ENCODE data around the gene DEDD. TPM values are rescaled to one million over a fixed set of nuclear protein-coding genes. Genes with fewer than 3 reads are reported as not detected.

DEDD gene
- total RNA-seq, 2 experiments from 2014 or later = 35.5 to 36.6 TPM

DNA sequence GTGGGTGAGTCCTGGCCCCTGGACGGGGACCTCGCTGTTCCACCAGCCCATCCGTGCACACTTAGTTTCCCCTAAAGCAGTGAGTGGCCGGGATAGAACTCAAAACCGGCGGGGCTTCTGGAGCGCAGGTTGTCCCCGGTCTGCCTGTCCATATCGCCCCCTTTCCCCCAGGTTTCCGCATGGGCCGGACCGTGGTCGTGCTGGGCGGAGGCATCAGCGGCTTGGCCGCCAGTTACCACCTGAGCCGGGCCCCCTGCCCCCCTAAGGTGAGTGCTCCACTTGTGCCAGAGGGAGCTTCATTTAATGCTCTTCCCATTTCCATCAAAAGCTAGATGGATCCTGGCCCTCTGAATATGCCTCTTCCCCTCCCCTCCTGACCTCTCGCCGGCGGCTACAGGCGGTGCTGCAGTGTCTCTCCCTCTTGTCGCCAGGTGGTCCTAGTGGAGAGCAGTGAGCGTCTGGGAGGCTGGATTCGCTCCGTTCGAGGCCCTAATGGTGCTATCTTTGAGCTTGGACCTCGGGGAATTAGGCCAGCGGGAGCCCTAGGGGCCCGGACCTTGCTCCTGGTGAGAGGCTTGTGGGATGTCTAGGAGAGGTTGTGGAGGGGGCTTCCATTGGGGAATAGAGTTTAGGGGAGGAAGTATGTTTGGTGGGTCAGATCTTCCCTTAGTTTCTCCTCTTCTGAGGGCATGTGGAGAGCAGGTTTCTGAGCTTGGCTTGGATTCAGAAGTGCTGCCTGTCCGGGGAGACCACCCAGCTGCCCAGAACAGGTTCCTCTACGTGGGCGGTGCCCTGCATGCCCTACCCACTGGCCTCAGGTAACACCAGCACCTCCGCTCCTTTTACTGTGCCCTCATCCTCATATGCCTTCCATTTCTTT is 34.4 kb upstream of the DEDD start:
- TF ChIP-seq, protein P1, sequence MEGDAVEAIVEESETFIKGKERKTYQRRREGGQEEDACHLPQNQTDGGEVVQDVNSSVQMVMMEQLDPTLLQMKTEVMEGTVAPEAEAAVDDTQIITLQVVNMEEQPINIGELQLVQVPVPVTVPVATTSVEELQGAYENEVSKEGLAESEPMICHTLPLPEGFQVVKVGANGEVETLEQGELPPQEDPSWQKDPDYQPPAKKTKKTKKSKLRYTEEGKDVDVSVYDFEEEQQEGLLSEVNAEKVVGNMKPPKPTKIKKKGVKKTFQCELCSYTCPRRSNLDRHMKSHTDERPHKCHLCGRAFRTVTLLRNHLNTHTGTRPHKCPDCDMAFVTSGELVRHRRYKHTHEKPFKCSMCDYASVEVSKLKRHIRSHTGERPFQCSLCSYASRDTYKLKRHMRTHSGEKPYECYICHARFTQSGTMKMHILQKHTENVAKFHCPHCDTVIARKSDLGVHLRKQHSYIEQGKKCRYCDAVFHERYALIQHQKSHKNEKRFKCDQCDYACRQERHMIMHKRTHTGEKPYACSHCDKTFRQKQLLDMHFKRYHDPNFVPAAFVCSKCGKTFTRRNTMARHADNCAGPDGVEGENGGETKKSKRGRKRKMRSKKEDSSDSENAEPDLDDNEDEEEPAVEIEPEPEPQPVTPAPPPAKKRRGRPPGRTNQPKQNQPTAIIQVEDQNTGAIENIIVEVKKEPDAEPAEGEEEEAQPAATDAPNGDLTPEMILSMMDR (IDR thresholded peaks at IDR 0.05) = no peak
- Mint-ChIP-seq H3K4me1 (ENCODE audit: low read depth) (peaks cover 59% of the 10 kb centered on the region), H3K36me3 (ENCODE audit: low read depth) (peaks cover 70% of the 10 kb centered on the region), H3K27ac (peak overlapping the region; percentile 98), H3K4me3 (peak overlapping the region; percentile 93), H3K9me3 (no peaks in the 10 kb centered on the region), H3K27me3 (no peaks in the 10 kb centered on the region)
- DNase-seq = no peak
- Histone ChIP-seq H3K9me3 (ENCODE audit: control insufficient read depth in 1 of 2, insufficient read depth in 1 of 2, low read length in 2 of 2) (no peaks in the 10 kb centered on the region), H3K27me3 (ENCODE audit: control insufficient read depth in 1 of 2, insufficient read depth in 2 of 2, low read length in 2 of 2) (no peaks in the 10 kb centered on the region), H3K36me3 (ENCODE audit: insufficient read depth, low read length) (peaks cover 58% of the 10 kb centered on the region), H3K27ac (ENCODE audit: low read depth in 1 of 2, low read length in 2 of 2) (peak overlapping the region; percentile 69 to 86), H3K4me1 (ENCODE audit: insufficient read depth, low read length) (peaks cover 34% of the 10 kb centered on the region), H3K4me3 (ENCODE audit: low read length) (peak overlapping the region; percentile 95)
- intact Hi-C loops (cut with DNase I, micrococcal nuclease) = loop anchor here (2.0 to 5.0 kb wide), 2 partner anchors 18 to 35 kb away; partner anchors contain the start of gene DEDD (in 2 of the 2)
- CTCF ChIA-PET = interaction anchor here (0.6 to 4.3 kb wide), 16 partner anchors 10 to 201 kb away, joined by 3 to 28 read pairs (median 8); partner anchors contain the start of genes APOA2, B4GALT3, CFAP126 and DEDD
- POLR2A ChIA-PET = interaction anchor here (1.0 to 3.6 kb wide), 19 partner anchors 9 to 215 kb away, joined by 3 to 58 read pairs (median 14); partner anchors contain the start of genes ARHGAP30, B4GALT3, DEDD and NDUFS2
- no peak for ATAC-seq (ENCODE audit: poor library complexity)

DNA sequence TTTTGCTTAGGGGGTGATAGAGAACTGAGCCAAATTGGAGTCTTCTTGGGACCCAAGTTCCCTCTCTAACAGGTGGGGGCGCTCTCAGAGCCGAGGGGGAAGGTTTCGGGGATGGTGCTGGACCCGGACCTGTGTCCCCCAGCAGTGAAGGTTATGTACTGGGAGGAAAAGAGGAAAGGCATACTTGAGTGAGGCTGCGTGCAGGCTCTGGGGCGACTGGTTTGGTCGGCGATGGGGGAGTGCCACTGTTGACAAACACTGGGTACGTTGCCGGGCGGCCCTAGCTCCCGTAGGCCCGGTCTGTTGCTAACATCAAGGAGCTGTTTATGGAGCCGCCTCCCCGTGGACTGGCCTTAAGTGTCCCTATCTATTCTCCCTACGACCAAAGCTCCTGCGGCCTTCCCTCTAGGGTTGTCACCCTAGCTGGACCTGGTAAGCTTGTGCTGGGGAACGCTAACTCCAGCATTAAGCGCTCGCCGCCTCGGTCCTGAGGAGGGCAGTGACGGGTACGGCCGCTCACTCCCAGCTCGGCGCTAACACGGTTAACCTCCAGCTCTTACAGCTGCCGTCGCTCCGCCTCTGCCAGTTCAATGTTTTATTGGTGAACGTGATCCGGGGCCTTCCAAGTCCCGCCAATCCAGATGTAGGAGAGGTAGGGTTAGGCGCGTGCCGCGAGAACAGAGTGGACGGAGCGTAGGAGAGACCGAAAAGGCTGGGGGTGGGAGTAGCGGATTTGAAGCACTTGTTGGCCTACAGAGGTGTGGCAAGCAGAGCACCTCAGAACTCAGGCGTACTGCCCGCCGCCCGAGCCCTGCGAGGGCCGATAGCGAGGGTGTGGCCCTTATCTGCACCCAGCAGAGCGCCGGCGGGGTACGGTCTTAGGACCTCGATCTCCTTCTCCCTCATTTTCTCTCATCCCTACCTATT is 33.5 kb upstream of the DEDD start, which contains the start of gene PPOX:
Gene PPOX (plus strand): TSS at position 685 of the 927 bp plus-strand sequence. CDS start 422 bp downstream, outside the sequence.
- peaks cover 70% of the 10 kb centered on the region for H3K36me3 Mint-ChIP-seq (ENCODE audit: low read depth)
- peaks cover 43% of the 10 kb centered on the region for H3K4me1 ChIP-seq (ENCODE audit: insufficient read depth, low read length)
- no peaks in the 10 kb centered on the region for H3K9me3 ChIP-seq (ENCODE audit: control insufficient read depth in 1 of 2, insufficient read depth in 1 of 2, low read length in 2 of 2)
- H3K4me1 Mint-ChIP-seq (ENCODE audit: low read depth) = peaks cover 66% of the 10 kb centered on the region
- DNase-seq = peak; percentile 85 to 97 (median 88)
- peak within 1 kb of the TSS; percentile 98 for H3K27ac Mint-ChIP-seq
- H3K4me3 Mint-ChIP-seq = peak within 1 kb of the TSS; percentile 93
- peak; percentile 90 for ATAC-seq (ENCODE audit: poor library complexity)
- H3K9me3 Mint-ChIP-seq = no peaks in the 10 kb centered on the region
- peaks cover 52% of the 10 kb centered on the region for H3K36me3 ChIP-seq (ENCODE audit: insufficient read depth, low read length)
- no peaks in the 10 kb centered on the region for H3K27me3 Mint-ChIP-seq
- peak within 1 kb of the TSS; percentile 95 for H3K4me3 ChIP-seq (ENCODE audit: low read length)
- POLR2A ChIA-PET = interaction anchor here (0.6 to 3.6 kb wide), 24 partner anchors 8 to 233 kb away, joined by 3 to 58 read pairs (median 8); partner anchors contain the start of genes ARHGAP30, B4GALT3, DEDD and F11R
- CTCF ChIA-PET = interaction anchor here (0.6 to 4.3 kb wide), 25 partner anchors 9 to 202 kb away, joined by 3 to 28 read pairs (median 5); partner anchors contain the start of genes APOA2, B4GALT3, CFAP126 and DEDD
- H3K27ac ChIP-seq (ENCODE audit: low read depth in 1 of 2, low read length in 2 of 2) = peak within 1 kb of the TSS; percentile 85 to 86
- no peaks in the 10 kb centered on the region for H3K27me3 ChIP-seq (ENCODE audit: control insufficient read depth in 1 of 2, insufficient read depth in 2 of 2, low read length in 2 of 2)
- TF ChIP-seq, protein P1 (IDR thresholded peaks at IDR 0.05) = peak; percentile 61
- intact Hi-C loops (cut with DNase I, micrococcal nuclease) = loop anchor here (2.0 to 5.0 kb wide), 2 partner anchors 19 to 34 kb away; partner anchors contain the start of gene DEDD (in 2 of the 2)

Measured in CD4-positive, alpha-beta T cell (primary cell).